ENCODE results near the gene SLC6A20.

Gene SLC6A20, protein sequence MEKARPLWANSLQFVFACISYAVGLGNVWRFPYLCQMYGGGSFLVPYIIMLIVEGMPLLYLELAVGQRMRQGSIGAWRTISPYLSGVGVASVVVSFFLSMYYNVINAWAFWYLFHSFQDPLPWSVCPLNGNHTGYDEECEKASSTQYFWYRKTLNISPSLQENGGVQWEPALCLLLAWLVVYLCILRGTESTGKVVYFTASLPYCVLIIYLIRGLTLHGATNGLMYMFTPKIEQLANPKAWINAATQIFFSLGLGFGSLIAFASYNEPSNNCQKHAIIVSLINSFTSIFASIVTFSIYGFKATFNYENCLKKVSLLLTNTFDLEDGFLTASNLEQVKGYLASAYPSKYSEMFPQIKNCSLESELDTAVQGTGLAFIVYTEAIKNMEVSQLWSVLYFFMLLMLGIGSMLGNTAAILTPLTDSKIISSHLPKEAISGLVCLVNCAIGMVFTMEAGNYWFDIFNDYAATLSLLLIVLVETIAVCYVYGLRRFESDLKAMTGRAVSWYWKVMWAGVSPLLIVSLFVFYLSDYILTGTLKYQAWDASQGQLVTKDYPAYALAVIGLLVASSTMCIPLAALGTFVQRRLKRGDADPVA

DNA sequence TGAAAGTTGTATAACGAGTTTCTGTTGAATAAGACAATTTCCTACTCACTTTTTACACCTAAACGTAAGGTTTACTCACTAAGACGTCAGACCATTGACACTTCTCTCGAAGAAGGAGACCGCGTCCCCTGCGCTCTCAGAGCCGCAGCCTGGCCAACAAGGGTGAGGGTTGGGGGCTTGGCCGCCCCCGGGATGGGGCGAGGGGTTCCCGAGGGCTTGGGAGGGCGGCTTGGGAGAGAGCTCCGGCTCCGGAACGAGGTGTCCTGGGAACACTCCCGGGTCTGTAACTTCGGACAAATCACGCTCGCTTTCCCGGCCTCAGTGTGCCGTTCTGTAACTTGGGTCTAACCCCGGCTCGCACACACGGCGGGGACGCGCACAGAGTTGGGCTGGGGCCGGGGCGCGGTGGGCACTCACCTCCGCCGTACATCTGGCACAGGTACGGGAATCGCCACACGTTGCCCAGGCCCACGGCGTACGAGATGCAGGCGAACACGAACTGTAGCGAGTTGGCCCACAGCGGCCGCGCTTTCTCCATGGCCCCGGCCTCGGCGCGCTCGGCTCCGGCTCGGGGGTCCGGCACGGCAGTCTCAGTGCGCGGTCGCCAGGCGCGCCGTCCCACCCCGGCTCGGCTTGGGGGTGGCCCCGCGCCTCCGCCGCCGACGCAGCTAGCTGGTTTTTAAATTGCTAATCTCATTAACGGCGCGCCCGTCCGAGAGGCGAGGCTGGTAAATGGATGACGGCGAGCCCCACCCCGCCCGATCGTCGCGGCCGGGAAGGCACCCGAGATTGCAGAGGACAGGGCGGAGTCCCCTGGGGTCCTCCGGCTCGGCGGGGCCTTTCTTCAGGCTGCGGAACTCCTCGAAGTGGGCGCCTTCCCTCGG, at the start of gene SLC6A20:
Gene SLC6A20 (minus strand): TSS at position 655 of the 884 bp plus-strand sequence. CDS start 117 bp downstream, at position 538.
- DNase-seq, result peak; percentile 10

GRCh38 chr3:45844616-45845015, 48.3 kb upstream of the SLC6A20 start:
- no peak for DNase-seq

GRCh38 chr3:45842851-45843625, 46.7 kb upstream of the SLC6A20 start:
- DNase-seq, result no peak

GRCh38 chr3:45841757-45842491, 45.6 kb upstream of the SLC6A20 start, which contains the start of gene LZTFL1:
LZTFL1 (minus strand) TSS chr3:45842119; CDS start chr3:45841991, 128 bp downstream.
- peak; percentile 91 for DNase-seq

DNA sequence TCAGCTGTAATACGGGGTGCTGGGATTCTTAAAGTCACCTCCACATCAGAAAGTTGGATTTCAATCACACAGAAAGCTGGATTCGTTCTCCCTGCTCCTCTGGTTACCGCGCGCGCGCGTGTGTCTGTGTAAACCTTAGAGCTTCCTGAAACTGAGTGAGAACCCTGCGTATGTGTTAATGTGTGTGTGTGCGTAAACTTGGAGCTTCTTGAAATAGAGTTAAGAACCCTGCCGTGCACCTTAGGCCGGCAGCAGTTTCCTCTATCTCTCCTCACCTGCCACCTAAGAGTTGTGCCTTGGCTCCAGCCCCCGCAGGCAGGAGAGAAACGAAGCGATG, 45.1 kb upstream of the SLC6A20 start:
- DNase-seq, result peak; percentile 37

GRCh38 chr3:45838466-45838865, 42.1 kb upstream of the SLC6A20 start:
- DNase-seq, result no peak

- no peak for DNase-seq
These were observed 36.4 kb upstream of the SLC6A20 start for GRCh38 chr3:45832699-45833098.

GRCh38 chr3:45830121-45830520, 33.8 kb upstream of the SLC6A20 start:
- DNase-seq, result no peak

DNA sequence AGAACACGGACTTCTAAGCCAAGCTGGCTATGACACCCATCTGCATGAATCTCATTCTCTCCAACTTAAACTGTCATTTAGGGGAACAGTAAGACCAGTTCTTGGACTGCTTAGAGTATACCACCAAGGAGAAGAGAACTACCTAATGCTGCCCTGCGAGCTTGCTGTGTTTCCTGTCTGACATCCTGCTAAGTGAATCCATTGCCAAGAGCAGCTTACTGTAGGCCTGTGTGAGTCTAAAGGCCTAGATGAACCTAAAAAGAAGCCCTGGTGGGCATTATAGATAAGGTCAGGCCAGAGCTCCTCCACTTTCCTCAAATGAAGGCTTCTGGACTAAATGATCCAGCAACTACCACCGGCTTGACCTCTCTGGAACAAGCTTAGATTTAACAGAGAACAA, 30.6 kb upstream of the SLC6A20 start:
- DNase-seq, result no peak

DNA sequence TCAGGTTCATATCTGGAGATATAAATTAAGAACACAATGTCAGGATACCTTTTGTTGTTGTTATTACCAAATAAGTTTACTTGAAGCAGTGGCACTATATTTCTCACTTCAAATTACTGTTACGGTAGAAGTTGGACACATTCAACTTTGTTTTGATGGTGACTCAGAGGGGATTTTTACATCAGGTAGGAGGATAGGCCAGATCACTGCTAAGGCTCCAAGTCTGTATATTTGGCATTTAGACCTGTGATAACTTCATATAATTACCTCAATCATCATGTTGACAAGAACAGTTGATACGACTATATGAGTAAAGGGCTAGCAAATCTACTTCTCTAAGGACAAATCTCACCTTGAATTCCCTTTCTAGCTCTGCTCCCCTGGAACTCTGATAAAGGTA, 30.0 kb upstream of the SLC6A20 start:
- no peak for DNase-seq

GRCh38 chr3:45821127-45821526, 24.8 kb upstream of the SLC6A20 start:
- no peak for DNase-seq

DNA sequence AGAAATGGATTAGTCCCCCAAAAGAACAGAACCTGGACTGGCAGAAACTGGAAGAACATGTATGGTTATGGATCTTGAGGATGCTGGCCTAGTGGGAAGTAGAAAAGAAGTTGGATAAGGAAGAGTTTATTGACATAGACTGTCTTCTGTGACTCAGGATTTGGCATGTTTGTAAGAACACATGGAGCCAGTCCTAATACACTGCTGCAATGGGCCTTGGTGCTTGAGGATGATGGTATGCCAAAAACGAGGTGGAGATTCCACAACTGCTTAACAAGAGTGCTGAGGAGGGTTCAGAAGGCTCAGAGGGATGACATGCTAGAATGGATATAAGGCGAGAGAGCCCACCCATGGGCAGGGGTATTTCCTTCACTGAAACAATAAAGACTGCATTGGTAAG, 23.2 kb upstream of the SLC6A20 start:
- DNase-seq, result no peak

DNA sequence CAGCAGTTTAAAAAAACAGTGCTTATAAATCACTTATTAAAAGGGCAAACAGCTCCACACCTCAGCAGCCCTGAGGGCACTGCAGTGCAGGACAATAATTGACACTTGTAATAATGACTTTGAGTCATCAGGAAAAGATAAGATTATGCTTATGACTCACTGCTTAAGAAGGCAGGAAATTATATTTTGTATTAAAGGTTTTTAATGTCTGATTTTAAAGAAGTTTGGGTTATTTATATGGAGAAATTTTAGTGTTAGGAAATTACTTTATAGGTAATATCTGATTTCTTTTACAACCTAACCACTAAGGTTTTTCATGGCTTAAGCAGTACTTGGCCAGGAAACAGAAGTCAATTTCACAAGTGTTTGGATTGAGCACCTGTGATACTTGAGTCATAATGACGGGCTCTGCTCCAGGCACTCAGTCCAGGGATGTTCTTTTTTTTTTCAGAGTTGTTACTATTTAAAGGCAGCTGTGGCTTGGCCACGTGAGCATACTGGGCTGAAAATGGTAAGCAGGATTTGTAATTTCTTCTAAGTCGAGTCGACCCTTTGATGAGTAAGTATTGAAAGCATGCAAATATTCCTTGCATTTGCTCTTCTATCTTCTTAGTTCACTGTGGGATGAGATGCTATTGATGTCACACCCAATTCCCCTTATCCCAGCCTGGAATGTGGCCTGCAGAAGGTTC, 21.6 kb upstream of the SLC6A20 start:
- no peak for DNase-seq

GRCh38 chr3:45816544-45816943, 20.2 kb upstream of the SLC6A20 start:
- no peak for DNase-seq

GRCh38 chr3:45814322-45814721, 18.0 kb upstream of the SLC6A20 start:
- no peak for DNase-seq

DNA sequence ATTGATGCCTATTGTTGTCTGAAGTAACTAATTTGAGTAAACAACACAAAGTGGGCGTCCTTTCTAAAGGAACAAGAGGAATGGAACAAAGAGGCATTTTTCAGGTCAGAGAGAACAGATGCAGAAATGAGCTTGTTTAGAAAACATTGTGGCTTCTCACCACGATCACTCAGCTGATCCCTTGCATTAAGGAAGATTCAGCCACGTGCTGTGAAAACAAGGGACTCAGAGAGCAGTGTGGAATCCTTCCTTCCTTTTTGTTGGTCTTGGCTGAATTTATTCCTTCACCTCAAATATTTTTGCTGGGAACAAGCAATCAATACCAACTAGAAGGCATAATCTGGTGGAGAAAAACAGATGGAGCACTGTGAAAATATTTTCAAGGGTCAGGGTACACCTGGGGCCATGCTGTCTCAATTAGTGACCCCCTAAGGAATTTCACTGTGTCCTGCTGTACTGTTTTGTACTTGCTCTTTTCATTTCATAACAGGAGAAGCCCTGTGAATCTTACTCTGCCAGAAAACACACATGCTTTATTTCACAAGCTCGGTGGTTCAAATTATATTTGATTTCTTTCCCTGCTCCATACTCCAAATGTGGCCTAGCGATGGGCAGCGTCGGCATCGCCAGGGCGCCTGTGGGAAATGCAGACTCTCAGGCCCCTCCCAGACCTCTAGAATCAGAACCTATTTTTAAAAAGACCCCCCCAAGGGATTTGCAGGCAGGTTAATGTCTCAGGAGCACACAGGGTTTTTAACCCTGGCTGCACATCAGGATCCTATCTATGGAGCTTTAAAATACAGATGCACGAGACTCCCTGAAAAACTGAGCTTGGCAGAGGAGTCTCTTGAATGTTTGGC, 11.6 kb upstream of the SLC6A20 start:
- no peak for DNase-seq

- DNase-seq, result no peak
These were observed 10.8 kb upstream of the SLC6A20 start for GRCh38 chr3:45807133-45807532.

- DNase-seq, result no peak
These were observed 9.7 kb upstream of the SLC6A20 start for GRCh38 chr3:45806072-45806471.

DNA sequence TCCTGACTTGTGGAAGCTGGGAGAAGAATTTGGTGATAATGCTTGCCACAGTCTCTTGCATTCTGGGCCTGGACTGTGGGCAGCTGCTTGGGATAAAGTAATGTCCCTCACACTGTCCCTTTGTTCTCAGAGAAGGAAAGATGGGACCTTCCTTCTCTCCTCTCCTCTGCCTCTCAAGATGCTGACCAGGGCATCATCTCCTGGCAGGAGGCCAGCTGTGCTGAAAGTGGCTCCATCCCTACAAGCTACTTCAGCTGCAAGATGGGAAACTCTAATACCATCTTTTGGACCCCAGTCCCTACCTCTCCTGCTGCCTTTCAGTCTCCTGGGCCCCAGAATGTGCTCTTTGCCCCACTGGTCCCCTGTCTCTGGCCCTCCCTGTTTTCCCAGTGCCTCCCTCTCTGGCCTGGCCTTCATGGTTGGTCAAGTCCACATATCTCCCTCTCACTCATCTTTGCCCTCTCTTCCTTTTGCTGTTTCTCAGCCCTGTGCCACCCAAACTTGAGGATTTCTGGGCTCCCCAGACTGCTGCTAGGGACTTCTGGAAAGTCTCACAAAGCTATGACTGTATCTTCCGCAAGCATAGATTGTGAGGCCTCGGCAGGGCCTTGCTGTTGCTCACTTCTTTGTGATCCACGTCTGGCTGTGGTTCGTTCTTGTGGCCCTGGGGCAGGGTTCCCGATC, 7.1 kb upstream of the SLC6A20 start:
- no peak for DNase-seq

- DNase-seq, result no peak
These were observed 5.8 kb upstream of the SLC6A20 start for GRCh38 chr3:45802146-45802545.

Data from CD4-positive, alpha-beta T cell treated with Interleukin-6 for 4 hours (primary cell).